Subcutaneous adipose tissue (tissue), 4 donors: Measurements from ENCODE around the gene BAX. TPM values are rescaled to one million over a fixed set of nuclear protein-coding genes. Genes with fewer than 3 reads are reported as not detected.

Experiments used
- CTCF ChIP-seq: fragments of 450-650 bp; IDR thresholded peaks from one replicate; pipeline ENCODE4 v1.5.1; 2016; ENCODE audit warnings: low read depth, mild to moderate bottlenecking, control low read depth, antibody characterized with exemption, moderate library complexity
- total RNA-seq, 4 donors: library from RNA; depleted of rRNA; stranded (reverse); fragments of >200 nt; gene quantifications; one replicate each; pipeline ENCODE4 v1.1.0, GENCODE V29; 2016

The BAX gene
- total RNA-seq, 4 donors from 2014 or later = 21.0 to 37.2 (median 31.2) TPM

DNA sequence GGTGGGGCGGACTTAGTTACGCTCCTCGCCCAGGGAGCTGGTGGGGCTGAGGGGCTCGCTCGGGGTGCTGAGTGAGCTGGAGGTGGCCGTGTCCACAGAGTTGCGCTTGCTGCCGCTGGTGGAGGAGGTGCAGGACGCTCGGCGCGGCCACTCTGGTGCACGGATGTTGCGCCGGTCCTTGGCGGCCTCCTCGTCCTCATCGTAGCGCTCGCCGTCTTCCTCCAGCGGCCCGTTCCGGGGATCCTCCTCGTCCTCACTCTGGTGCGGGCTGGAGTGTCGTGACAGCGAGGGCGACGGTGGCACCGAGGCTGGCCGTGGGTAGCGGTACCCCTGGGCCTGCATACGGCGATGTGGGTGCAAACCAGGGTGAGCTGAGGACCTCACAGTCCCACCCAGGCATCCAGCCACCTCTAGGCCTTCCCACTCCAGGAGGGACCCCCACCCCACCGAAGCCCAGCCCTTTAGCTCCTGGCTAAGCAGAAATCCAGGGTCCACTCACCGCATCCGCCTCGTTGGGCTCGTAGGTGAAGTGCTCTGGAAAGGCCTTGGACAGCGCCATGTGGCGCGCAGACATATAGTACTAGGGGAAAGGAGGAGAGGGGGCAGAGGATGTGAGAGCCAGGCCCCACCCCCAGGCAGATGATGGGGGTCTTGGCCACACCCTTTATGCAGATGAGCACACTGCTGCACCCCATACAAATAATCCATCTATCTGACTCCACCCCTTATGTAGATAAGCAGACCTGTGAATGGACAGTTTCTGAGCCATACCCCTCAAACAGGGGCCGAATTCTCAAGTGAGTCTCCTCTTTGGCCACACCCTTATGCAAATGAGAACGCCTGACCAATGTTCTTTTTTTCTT lies 14.8 kb downstream of the BAX start:
- no peak for TF ChIP-seq CTCF

GRCh38 chr19:48970139-48970766 lies 15.6 kb downstream of the BAX start:
- no peak for TF ChIP-seq CTCF

DNA sequence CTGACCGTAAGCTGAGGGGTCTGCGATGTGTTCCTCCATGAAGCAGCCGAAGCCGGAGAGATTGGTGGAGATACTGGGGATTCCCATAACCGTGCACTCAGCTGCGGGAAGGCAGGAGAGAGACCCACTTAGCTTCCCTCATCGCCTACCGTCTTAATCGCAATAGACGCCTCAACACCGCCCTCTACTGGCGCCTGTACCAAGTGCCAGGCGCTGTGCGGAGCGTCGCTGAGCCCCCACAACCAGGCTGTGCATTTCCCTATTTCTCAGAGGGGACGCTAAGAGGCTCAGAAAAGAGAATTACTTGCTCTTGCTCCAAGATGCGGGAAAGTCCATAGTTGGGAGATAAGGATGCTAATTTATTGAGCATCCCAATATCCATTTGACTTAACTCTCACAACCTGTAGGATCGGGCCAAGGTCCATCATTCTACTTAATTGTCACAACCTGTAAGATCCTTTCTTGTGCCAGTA lies 16.3 kb downstream of the BAX start:
- TF ChIP-seq CTCF = no peak

DNA sequence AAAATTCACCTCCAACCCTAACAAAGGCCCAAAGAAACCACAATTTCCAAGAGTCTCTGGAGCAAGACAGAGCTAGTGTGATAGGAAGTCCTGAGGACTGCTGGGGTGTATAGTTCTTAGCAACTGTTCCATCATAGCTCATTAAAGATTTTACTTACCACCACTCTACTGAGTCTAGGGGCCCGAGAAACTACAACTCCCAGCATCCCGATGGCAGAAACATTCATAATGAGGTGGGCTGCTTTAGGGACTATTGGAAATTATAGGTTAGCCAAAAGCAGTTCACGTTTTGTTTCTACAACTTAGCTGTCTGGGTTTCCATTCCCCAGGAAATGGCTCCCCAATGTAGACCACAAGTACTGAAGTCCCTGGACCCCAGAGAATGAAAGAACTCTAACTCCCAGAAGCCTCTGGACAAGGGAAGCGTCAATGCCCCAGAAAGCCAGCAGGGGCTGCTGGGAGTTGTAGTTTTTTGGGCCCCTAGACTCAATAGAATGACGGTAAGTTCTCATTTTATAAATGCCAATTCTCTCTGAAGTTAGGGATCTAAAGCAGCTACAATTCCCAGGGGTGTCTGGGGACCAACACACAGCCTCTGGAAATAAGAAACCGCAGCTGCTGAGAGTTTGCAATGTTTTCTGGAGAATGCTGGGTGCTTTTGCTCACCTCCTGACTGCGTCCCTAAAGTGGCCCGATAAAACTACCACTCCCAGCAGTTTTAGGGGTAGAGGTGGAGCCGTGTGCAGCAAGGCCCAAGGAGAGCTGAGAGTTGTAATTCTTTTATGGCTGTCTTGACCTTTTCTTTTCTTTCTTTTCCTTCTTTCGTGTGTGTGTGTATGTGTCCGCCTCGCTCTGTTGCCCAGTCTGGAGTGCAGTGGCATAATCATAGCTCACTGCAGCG lies 21.5 kb downstream of the BAX start:
- no peak for TF ChIP-seq CTCF

GRCh38 chr19:48977061-48977460 lies 22.4 kb downstream of the BAX start:
- no peak for TF ChIP-seq CTCF

GRCh38 chr19:48982280-48982679 lies 27.6 kb downstream of the BAX start:
- no peak for TF ChIP-seq CTCF

GRCh38 chr19:48985711-48986110 lies 31.0 kb downstream of the BAX start:
- TF ChIP-seq CTCF = no peak
